Kidney tubule cell (primary cell): ENCODE measurements around the gene MAP4K2.

Experiments
- DNase-seq: peaks from one replicate; pipeline ENCODE4 v3.0.0-alpha.2; 2018; ENCODE audit warnings: low spot score

The MAP4K2 gene

DNA sequence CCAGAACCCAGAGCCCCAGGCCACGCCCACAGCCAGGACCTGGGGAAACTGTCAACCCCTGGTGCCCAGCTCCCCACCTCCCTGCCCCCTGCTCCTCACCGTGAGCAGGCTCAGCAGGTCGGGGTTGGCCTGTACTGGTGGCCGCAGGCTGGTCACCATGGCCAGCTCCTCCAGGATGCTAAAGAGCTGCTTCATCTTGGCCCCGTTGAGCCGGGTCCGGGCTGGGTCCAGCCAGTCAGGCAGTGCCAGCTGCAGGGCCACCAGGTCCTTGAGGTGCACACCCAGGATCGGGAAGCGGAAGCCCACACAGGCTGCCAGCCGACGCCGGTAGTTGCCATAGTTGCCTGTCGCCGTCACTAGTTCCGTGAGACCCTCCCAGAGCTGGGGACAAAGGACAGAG, 66.4 kb downstream of the MAP4K2 start:
- no peak for DNase-seq

DNA sequence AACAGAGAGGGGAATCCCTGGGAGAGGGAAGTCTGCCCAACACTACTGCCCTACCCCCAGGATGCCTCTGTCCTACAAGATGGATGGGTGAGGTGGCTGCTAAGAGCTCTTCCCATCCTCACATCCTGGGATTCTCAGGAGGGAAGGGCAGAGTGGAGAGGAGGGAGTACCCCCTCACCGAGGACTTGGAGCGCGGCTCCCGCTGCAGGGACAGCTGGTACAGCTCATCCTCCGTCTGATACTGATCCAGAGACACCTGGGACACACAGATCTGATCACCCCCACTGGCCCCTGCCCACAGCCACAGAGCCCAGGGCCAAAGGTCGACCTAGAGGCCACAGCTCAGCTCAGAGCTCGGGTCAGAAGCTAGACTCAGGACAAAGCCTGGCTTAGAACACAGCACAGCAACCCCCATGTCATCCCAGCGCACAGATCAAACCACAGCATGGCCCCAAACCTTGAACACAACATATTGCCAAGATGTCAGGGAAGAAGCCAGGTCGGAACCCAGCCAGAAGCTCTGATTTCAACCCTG, 67.2 kb downstream of the MAP4K2 start:
- no peak for DNase-seq
